Stimulated activated CD4-positive, alpha-beta T cell treated with anti-CD3 and anti-CD28 coated beads, Interleukin-12 subunit alpha, Interleukin-12 subunit beta, amount 100 ng/mL, for 4 hours (primary cell): ENCODE data around the gene CFAP20DC.
"Not testable (repeated sequence)": the region's sequence is repeated elsewhere in the genome, so short reads cannot be mapped to it uniquely, and the experiment has no call there.

ENCODE experiments used
- DNase-seq: peaks from one replicate; pipeline ENCODE4 v3.0.0-alpha.2; 2020

CFAP20DC gene

GRCh38 chr3:58962040-58962651 is 87.7 kb downstream of the CFAP20DC start:
- DNase-seq: no peak

GRCh38 chr3:58955308-58955707 is 94.5 kb downstream of the CFAP20DC start:
- no peak for DNase-seq

- DNase-seq: no peak
Observed at GRCh38 chr3:58953288-58953687, 96.5 kb downstream of the CFAP20DC start.

- no peak for DNase-seq
Observed at GRCh38 chr3:58952128-58952917, 97.5 kb downstream of the CFAP20DC start.

GRCh38 chr3:58948018-58948417 is 101.8 kb downstream of the CFAP20DC start:
- DNase-seq: no peak

GRCh38 chr3:58946875-58947274 is 103.0 kb downstream of the CFAP20DC start:
- no peak for DNase-seq

- no peak for DNase-seq
Observed at GRCh38 chr3:58938057-58938456, 111.8 kb downstream of the CFAP20DC start.

GRCh38 chr3:58924578-58924977 is 125.2 kb downstream of the CFAP20DC start:
- DNase-seq: no peak

GRCh38 chr3:58900386-58900785 is 149.4 kb downstream of the CFAP20DC start:
- no peak for DNase-seq

GRCh38 chr3:58899953-58900298 is 149.9 kb downstream of the CFAP20DC start:
- DNase-seq: no peak

- peak; percentile 7 for DNase-seq
Observed at GRCh38 chr3:58899159-58899952, 150.5 kb downstream of the CFAP20DC start.

- DNase-seq: no peak
Observed at GRCh38 chr3:58898513-58898912, 151.3 kb downstream of the CFAP20DC start.

GRCh38 chr3:58897646-58898045 is 152.2 kb downstream of the CFAP20DC start:
- no peak for DNase-seq

GRCh38 chr3:58895678-58896077 is 154.1 kb downstream of the CFAP20DC start:
- not testable (repeated sequence) for DNase-seq

GRCh38 chr3:58892526-58892925 is 157.3 kb downstream of the CFAP20DC start:
- DNase-seq: not testable (repeated sequence)

- DNase-seq: no peak
Observed at GRCh38 chr3:58888087-58888486, 161.7 kb downstream of the CFAP20DC start.

GRCh38 chr3:58884453-58884852 is 165.4 kb downstream of the CFAP20DC start:
- no peak for DNase-seq

- DNase-seq: no peak
Observed at GRCh38 chr3:58880182-58880581, 169.6 kb downstream of the CFAP20DC start.

GRCh38 chr3:58874795-58875194 is 175.0 kb downstream of the CFAP20DC start:
- DNase-seq: no peak

- no peak for DNase-seq
Observed at GRCh38 chr3:58874248-58874741, 175.5 kb downstream of the CFAP20DC start.

- no peak for DNase-seq
Observed at GRCh38 chr3:58868097-58868779, 181.6 kb downstream of the CFAP20DC start.

GRCh38 chr3:58867621-58868020 is 182.2 kb downstream of the CFAP20DC start:
- no peak for DNase-seq

GRCh38 chr3:58866079-58866478 is 183.7 kb downstream of the CFAP20DC start:
- DNase-seq: no peak
